GM12874 (cell line): ENCODE measurements around the gene SAMM50.

Experiments used
- CTCF ChIP-seq: IDR thresholded peaks from 2 replicates; pipeline ENCODE4 v1.5.1; 2011; ENCODE audit warnings: low read depth, mild to moderate bottlenecking, control low read depth, low read length, moderate library complexity; ENCODE audit not compliant: insufficient read depth

SAMM50 gene

GRCh38 chr22:43955040-43955882 is at the start of gene SAMM50:
SAMM50 (plus strand) TSS chr22:43955442; CDS start chr22:43955578, 136 bp downstream.
- 0 out of 2 replicates have a peak, but pooled peaks have one; percentile 10 for TF ChIP-seq CTCF

- no peak for TF ChIP-seq CTCF
These were observed 49.6 kb upstream of the SAMM50 start for GRCh38 chr22:43905681-43906080.

- no peak for TF ChIP-seq CTCF
These were observed 45.5 kb upstream of the SAMM50 start for GRCh38 chr22:43909708-43910107.

DNA sequence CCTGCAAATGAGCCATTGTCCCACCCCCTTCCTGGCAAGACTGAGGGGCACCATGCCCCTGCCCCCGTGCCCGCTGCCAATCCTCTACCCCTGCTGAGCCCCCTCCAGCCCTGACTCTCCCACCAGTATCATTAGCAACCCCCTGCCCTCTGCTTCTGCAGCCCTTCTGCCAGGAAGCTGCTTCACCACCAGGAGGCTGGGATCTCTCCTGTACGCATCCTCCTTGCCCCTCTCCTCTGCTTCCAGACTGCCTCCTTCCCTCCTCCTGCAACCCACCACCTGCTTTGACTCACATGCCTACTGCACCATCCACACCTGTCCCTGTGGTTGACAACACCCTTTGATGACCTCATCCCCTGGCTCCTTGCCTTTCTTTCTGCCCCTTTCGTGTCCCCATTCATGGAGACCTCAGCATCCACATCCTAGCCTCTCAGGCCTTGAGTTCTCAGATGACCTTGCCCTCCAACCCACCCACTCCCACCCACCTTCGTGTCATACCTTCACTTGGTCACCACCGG is 45.0 kb upstream of the SAMM50 start:
- no peak for TF ChIP-seq CTCF

DNA sequence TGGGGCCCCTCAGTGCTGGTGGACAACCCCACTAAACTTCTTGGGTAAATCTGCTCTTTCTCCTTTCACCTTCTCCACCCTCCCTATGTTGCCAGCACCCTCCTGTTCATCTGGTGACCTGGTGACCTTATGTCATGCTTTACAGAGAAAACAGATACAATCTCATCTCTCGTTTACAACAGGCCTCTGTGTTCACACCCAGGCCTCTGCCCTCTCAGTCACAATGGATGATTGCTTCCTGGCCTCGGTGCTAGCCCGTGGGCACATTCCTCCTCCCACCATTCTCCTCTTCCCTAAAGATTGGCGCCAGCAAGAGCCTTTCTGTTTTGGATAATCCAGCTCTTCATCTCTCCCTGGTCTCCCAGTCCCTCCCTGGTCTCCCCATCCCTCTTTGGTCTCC is 43.9 kb upstream of the SAMM50 start:
- TF ChIP-seq CTCF, result no peak

DNA sequence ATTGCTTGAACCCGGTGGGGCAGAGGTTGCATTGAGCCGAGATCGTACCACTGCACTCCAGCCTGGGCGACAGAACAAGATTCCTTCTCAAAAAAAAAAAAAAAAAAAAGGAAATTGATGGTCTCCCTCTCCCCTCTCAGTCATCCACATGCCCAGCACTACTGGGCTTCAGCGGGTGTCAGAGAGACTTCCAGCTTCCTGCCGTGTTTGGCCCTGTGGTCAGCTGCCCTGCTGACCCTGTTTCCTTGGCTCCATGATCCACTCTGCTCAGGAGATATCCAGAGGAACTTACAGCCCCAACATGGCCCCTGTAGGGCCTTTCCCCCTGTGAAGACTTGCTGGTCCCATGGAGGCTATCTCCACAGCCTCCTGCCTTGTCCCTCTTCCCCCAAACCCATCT is 37.7 kb upstream of the SAMM50 start:
- no peak for TF ChIP-seq CTCF

DNA sequence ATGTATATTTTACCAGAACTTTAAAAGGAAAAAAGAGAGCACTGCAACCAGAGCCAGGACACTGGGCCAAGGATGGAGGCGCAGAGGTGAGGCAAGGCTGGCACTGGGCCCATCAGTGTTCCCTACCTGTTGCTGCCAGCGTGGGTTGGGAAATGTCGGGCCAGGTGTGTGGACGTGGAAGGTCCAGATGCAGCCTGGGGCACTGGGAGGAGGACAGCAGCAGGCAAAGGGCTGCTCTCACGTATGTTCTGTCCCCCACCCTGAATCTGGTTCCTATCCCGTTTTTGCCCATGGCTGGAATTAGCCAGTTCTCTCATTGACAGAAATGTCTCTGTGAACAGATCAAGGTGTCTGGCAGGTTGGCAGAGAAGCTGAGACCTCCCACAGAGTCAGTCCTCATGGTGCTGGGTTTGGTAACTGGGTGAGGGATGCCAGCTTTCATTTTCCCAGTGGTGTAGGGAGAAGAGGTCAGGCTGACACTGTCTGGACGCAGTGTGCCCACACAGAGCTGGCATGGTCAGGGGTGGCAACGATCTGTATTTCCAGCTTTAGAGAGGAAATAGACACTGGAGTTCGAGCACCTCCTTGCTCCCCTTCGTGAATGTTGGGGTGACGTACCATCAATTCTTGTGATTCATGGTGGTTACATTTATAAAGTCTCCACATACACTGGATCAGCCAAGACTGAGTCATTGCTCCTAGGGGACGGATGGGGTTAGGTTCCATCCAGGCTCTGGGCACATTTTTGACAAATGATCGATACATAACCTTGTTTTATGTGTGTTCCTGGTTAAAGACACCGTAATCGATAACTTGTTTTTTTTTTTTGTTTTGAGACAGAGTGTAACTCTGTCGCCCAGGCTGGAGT is 35.9 kb upstream of the SAMM50 start:
- no peak for TF ChIP-seq CTCF
